Stimulated activated naive CD4-positive, alpha-beta T cell treated with Interleukin-2 at 50 U/mL for 16 hours (primary cell): ENCODE measurements around the gene GNA12.
"Not testable (repeated sequence)": the region's sequence is repeated elsewhere in the genome, so short reads cannot be mapped to it uniquely, and the experiment has no call there.

Source experiments
- DNase-seq: peaks from one replicate; lab custom pipeline; 2025; lab: John Stamatoyannopoulos, UW

GNA12 gene

DNA sequence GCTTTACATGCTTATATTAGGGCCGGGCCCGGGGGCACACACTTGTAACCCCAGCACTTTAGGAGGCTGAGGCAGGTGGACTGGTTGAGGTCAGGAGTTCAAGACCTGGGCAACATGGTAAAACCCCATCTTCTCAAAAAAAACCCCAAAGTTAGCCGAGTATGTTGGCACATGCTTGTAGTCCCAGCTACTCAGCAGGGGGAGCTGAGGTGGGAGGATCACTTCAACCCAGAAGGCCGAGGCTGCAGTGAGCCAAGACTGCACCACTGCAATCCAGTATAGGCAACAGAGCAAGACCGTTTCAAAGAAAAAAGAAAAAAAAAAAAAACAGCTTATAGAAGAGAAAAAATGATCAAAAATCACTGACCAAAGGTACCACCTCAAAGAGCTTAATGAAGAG is 93.0 kb downstream of the GNA12 start:
- no peak for DNase-seq

- no peak for DNase-seq
Measured at GRCh38 chr7:2750004-2750407, 94.1 kb downstream of the GNA12 start.

DNA sequence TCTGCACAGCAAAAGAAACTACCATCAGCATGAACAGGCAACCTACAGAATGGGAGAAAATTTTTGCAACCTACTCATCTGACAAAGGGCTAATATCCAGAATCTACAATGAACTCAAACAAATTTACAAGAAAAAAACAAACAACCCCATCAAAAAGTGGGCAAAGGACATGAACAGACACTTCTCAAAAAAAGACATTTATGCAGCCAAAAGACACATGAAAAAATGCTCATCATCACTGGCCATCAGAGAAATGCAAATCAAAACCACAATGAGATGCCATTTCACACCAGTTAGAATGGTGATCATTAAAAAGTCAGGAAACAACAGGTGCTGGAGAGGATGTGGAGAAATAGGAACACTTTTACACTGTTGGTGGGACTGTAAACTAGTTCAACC is 95.4 kb downstream of the GNA12 start:
- DNase-seq, result not testable (repeated sequence)

GRCh38 chr7:2743523-2744185 is 100.5 kb downstream of the GNA12 start:
- DNase-seq, result not testable (repeated sequence)

DNA sequence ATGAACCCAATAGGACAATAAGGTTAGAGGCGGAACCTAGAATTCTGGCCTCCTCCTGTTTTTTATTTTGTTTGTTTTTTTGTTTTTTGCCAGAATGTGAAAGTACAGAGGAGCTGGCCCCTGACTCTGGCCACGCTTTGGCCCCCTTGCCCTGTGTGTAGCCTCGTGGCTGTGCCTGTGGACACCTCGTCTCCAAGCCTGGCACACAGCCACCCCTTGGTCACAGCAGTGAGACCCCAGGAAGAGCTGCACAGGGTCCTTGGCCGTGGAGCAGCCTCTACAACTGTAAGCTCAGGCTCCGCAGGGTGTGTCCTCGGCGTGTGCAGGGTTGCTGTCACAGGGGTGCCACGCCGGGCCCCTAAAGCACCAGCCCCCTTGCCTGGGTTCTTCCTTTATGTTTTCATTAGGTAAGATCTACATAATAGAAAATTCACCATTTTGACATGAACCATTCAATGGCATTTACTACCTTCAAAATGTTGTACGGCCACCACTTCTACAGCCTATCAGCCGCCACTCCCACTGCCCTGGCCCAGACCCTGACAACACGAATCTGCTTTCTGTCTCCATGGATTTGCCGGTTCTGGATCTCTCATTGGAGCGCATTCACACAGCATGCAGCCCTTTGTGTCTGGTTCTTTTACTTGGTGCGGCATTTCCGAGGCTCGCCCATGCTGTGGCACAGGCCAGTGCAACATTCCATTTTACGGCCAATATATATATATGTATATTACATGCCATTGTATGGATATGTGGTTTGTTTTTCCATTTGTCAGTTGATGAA is 105.2 kb downstream of the GNA12 start:
- no peak for DNase-seq

DNA sequence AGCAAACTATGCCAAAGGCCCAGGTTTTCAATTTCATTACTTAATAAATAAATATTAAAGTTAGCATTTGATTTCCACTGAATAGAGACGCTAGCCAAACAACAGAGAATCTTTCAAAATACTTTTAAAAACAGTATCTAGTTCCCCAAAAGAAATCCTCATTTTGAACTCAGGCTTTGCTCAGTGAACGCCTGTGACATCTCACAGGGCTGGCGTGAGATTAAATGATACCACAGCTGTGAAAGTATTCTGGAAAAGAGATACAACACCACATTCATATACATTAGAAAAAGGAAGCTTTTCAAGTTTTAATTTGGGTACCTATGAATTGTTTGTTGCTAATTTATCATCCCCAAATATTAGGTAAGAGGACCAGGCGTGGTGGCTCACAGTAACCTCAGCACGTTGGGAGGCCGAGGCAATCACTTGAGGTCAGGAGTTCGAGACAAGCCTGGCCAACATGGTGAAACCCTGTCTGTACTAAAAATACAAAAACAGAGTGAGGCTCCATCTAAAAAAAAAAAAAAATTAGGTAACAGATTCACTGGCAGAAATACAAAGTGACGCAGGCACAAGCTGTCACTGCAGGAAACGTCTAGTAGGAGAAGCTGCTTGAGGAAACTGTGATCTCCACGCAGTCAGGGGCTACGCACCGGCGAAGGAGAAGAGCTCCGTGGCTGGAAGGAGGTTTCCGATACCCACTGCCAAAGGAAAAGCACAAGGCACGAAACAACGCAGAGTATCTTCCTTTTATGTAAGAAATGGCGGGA is 106.2 kb downstream of the GNA12 start:
- no peak for DNase-seq

DNA sequence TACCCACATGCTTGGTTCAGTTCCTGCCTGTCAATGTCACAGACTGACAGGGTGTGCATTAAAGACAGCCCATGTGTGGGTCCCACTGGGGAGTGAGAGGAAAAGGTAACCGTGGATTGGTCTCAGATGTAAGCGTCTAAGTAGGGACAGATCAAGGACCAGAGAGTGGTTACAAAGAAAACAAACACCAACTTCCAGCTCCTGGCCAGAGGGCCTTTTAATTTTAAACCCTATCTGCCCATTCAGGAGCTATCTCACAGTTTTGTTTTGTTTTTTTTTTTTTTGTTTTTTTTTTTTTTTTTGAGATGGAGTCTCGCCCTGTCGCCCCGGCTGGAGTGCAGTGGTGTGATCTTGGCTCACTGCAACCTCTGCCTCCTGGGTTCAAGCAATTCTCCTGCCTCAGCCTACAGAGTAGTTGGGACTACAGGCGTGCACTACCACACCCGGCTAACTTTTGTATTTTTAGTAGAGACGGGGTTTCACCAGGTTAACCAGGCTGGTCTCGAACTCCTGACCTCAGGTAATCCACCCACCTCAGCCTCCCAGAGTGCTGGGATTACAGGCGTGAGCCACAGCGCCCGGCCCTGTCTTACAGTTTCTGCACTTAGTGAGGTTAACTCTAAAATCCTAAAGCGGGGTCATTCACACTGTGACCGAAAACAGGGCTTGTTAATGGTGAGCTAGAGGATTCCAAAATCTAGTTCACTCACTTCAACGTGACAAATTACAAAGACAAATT is 106.9 kb downstream of the GNA12 start:
- not testable (repeated sequence) for DNase-seq

DNA sequence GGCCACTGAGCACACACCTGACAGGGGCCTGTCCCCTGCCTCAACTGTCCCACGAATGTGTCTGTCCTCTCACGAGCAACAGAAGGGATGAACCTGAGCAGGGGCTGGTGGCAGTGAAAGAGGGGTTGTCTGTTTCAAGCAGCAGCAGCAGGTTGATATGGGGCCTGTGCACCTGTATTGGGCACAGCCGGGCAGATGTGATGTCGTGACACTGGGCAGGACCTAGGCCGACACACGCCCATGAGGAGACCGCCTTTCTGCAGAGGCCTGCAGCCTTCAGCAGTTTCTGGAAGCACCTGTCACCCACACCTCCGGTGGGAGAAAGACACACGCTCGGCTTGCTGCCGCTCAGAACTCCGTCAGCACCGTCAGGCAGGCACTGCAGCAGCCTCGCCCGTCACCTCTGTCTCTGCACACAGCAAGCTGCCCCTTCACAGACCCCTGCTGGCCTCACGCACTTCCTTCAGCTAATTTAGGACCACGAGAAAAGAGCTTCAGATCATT is 107.6 kb downstream of the GNA12 start:
- no peak for DNase-seq

DNA sequence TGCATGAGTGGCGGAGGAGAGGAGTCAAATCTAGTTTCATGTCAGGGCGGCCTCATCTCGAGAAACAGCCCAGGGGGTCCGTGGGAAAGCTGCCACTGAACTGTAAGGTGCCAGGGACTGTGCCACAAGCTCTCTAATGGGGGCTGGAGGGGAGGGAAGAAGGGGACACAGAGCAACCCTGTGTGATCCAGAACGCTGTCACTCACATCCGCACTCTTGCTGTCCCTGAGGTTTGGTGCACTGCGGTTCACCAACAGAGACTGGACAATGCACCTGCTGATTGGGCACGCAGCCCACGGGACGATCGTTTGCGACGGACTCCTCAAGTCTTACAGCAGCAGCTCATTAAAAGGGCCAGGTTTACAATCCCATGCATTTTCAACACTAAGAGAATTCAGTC is 108.4 kb downstream of the GNA12 start:
- DNase-seq, result no peak

- DNase-seq, result no peak
Measured at GRCh38 chr7:2734751-2735571, 109.1 kb downstream of the GNA12 start.

- DNase-seq, result no peak
Measured at GRCh38 chr7:2734084-2734686, 109.9 kb downstream of the GNA12 start.

GRCh38 chr7:2732959-2733584 is 111.0 kb downstream of the GNA12 start:
- no peak for DNase-seq

GRCh38 chr7:2732388-2732787 is 111.7 kb downstream of the GNA12 start:
- DNase-seq, result no peak

- no peak for DNase-seq
Measured at GRCh38 chr7:2730846-2731770, 113.0 kb downstream of the GNA12 start.

DNA sequence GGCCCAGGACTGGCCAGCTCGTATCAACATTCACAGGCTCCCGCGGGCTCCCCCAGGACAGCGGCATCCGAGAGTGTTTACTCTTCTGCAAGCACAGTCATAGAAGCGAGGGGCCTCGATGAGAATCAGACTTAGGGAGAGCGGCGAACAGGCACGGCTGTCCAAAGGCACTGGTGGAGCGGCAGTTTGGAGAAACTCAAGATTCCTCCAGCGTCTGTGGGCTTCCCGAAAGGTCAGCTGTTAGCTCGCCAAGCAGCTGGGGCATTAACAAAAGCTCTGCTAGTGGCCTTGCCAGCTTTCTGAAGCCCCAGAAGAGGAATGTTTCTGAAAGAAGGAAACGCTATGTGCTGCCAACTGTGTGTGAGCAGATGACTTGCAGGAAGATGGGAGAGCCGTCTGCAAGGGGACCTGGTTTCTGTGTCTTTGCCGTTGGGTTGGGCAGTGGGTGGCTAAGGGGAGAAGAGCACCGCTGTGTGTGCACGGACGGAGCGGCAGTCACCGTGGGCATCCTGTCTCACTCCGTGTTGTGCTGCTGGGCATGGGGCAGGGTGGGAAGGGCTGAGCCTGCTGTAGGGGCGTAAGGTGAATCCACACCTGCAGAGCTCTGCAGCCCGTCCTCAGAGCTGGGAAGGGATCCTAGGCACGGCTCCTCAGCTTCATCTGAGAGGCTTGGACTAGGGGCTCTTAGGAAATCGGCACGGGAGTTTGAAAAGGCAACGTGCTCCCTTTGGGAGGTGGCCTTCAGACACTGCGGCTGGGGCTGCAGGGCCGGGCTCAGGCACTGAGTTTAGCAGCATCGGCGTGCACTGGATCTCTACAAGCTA is 114.0 kb downstream of the GNA12 start:
- DNase-seq, result no peak

GRCh38 chr7:2729031-2729892 is 114.8 kb downstream of the GNA12 start:
- no peak for DNase-seq
